ENCODE data around the gene ASPHD1. TPM values are rescaled to one million over a fixed set of nuclear protein-coding genes. Genes with fewer than 3 reads are reported as not detected.

The ASPHD1 gene
- polyA plus RNA-seq, 1 donor (not counting 4 experiments of a cell fraction or from before 2014, with no cell fraction given), result 0.71 TPM

- no peak overlapping the region for H3K27ac ChIP-seq (ENCODE audit: control insufficient read depth, insufficient read depth, low read length)
- no peak overlapping the region for H2AFZ ChIP-seq (ENCODE audit: control insufficient read depth, low read length)
- no peaks in the 10 kb centered on the region for H4K20me1 ChIP-seq (ENCODE audit: control insufficient read depth, extremely low read depth, insufficient read depth, low read length)
- H3K4me2 ChIP-seq (ENCODE audit: control insufficient read depth, extremely low read depth, insufficient read depth, low read depth, low read length), result no peak overlapping the region
- H3K9ac ChIP-seq (ENCODE audit: control insufficient read depth, extremely low read depth, insufficient read depth, low read length), result no peak overlapping the region
- H3K27me3 ChIP-seq (ENCODE audit: control insufficient read depth, extremely low read depth, insufficient read depth, low read length), result no peaks in the 10 kb centered on the region
- no peak for DNase-seq (ENCODE audit: low read depth, low spot score)
- TF ChIP-seq CTCF (optimal IDR thresholded peaks at IDR 0.05 in 1 of 3, IDR thresholded peaks at IDR 0.05 in 1 of 3, conservative IDR thresholded peaks at IDR 0.05 in 1 of 3; ENCODE audit: extremely low read depth in 1 of 3, insufficient read depth in 2 of 3, low read length in 3 of 3) (no peak), EZH2 (IDR thresholded peaks at IDR 0.05; ENCODE audit: low read length) (no peak)
- no peaks in the 10 kb centered on the region for H3K4me1 ChIP-seq (ENCODE audit: control insufficient read depth, extremely low read depth, insufficient read depth, low read length)
- no peak overlapping the region for H3K4me3 ChIP-seq (ENCODE audit: control insufficient read depth in 2 of 3, extremely low read depth in 1 of 3, insufficient read depth in 2 of 3, low read depth in 1 of 3, low read length in 3 of 3)
- H3K9me3 ChIP-seq (ENCODE audit: control insufficient read depth, low read depth, low read length), result no peaks in the 10 kb centered on the region
- dilution Hi-C loops (cut with MboI; ENCODE audit: extremely low pct_ligation_motif_present, low sequenced_read_pairs), result no loop called here
- no peaks in the 10 kb centered on the region for H3K36me3 ChIP-seq (ENCODE audit: control insufficient read depth in 2 of 2, extremely low read depth in 1 of 2, insufficient read depth in 2 of 2, low read length in 2 of 2)
- no peaks in the 10 kb centered on the region for H3K79me2 ChIP-seq (ENCODE audit: control insufficient read depth, insufficient read depth, low read length)
- no peak for FAIRE-seq
- no peaks in the 10 kb centered on the region for H3K9me1 ChIP-seq (ENCODE audit: control insufficient read depth, extremely low read depth, insufficient read depth, low read length)
Observed at GRCh38 chr16:29951625-29952365, 51.5 kb downstream of the ASPHD1 start.

Other genes starting within 250 kb of the ASPHD1 start
- gene SPN, start 237.2 kb upstream of the ASPHD1 start, polyA plus RNA-seq, result 0.01 to 0.07 TPM in 2 of 3 replicates, not detected in the other
- 8.8 to 21.3 TPM (median 8.9 TPM) in 3 replicates for gene QPRT, start 221.3 kb upstream of the ASPHD1 start, polyA plus RNA-seq
- gene C16orf54, start 154.5 kb upstream of the ASPHD1 start, polyA plus RNA-seq, result not detected in 3 replicates
- gene ZG16, start 122.2 kb upstream of the ASPHD1 start, polyA plus RNA-seq, result 0.01 TPM in 1 of 3 replicates, not detected in the others
- 36.3 to 48.3 TPM (median 43.7 TPM) in 3 replicates for gene KIF22, start 109.7 kb upstream of the ASPHD1 start, polyA plus RNA-seq
- 48.5 to 82.3 TPM (median 59.0 TPM) in 3 replicates for gene MAZ, start 94.0 kb upstream of the ASPHD1 start, polyA plus RNA-seq
- not detected in 3 replicates for gene PRRT2, start 88.3 kb upstream of the ASPHD1 start, polyA plus RNA-seq
- gene PAGR1, start 84.3 kb upstream of the ASPHD1 start, polyA plus RNA-seq, result 6.4 to 17.1 TPM (median 13.6 TPM) in 3 replicates
- gene MVP, start 80.0 kb upstream of the ASPHD1 start, polyA plus RNA-seq, result 130 to 213 TPM (median 148 TPM) in 3 replicates
- 49.5 to 94.6 TPM (median 60.0 TPM) in 3 replicates for gene CDIPT, start 37.3 kb upstream of the ASPHD1 start, polyA plus RNA-seq
- 0.68 to 2.5 TPM (median 1.5 TPM) in 3 replicates for gene SEZ6L2, start 938 bp upstream of the ASPHD1 start, polyA plus RNA-seq
- 8.2 to 12.1 TPM (median 9.2 TPM) in 3 replicates for gene KCTD13, start 25.7 kb downstream of the ASPHD1 start, polyA plus RNA-seq
- gene TMEM219, start 61.6 kb downstream of the ASPHD1 start, polyA plus RNA-seq, result 48.5 to 77.2 TPM (median 64.8 TPM) in 3 replicates
- 13.8 to 20.1 TPM (median 15.4 TPM) in 3 replicates for gene TAOK2, start 73.4 kb downstream of the ASPHD1 start, polyA plus RNA-seq
- 4.1 to 4.8 TPM (median 4.6 TPM) in 3 replicates for gene HIRIP3, start 95.1 kb downstream of the ASPHD1 start, polyA plus RNA-seq
- gene INO80E, start 95.8 kb downstream of the ASPHD1 start, polyA plus RNA-seq, result 20.1 to 28.3 TPM (median 26.7 TPM) in 3 replicates
- 0.10 to 0.41 TPM (median 0.26 TPM) in 3 replicates for gene DOC2A, start 110.5 kb downstream of the ASPHD1 start, polyA plus RNA-seq
- gene C16orf92, start 122.7 kb downstream of the ASPHD1 start, polyA plus RNA-seq, result not detected in 3 replicates
- 0.08 TPM in 1 of 3 replicates, not detected in the others for gene TLCD3B, start 130.8 kb downstream of the ASPHD1 start, polyA plus RNA-seq
- 740 to 1,250 TPM (median 800 TPM) in 3 replicates for gene ALDOA, start 165.3 kb downstream of the ASPHD1 start, polyA plus RNA-seq
- gene PPP4C, start 175.5 kb downstream of the ASPHD1 start, polyA plus RNA-seq, result 124 to 188 TPM (median 167 TPM) in 3 replicates
- 0.06 to 0.18 TPM (median 0.18 TPM) in 3 replicates for gene TBX6, start 191.4 kb downstream of the ASPHD1 start, polyA plus RNA-seq
- 13.5 to 16.3 TPM (median 15.7 TPM) in 3 replicates for gene YPEL3, start 195.7 kb downstream of the ASPHD1 start, polyA plus RNA-seq
- 0.68 to 1.8 TPM (median 1.1 TPM) in 3 replicates for gene GDPD3, start 213.0 kb downstream of the ASPHD1 start, polyA plus RNA-seq
- 42.0 to 64.9 TPM (median 60.8 TPM) in 3 replicates for gene MAPK3, start 222.7 kb downstream of the ASPHD1 start, polyA plus RNA-seq

All from keratinocyte (primary cell).